AG04450 (cell line): ENCODE measurements around the gene PRR5L. TPM values are rescaled to one million over a fixed set of nuclear protein-coding genes. Genes with fewer than 3 reads are reported as not detected.

Experiments used
- CTCF ChIA-PET: fragments of 300-600, 350-600 bp; formaldehyde crosslinking; extraction: SDS; loops from one replicate; lab custom pipeline; 2022; ENCODE audit warnings: antibody characterized with exemption, inconsistent platforms; lab: Charles Lee
- POLR2A ChIA-PET: fragments of 350-600 bp; formaldehyde crosslinking; extraction: SDS; loops from one replicate; lab custom pipeline; 2021; ENCODE audit warnings: antibody characterized with exemption, inconsistent platforms; lab: Yijun Ruan, JAX
- DNase-seq: peaks from one replicate; pipeline ENCODE4 v3.0.0-alpha.2; 2011; ENCODE audit warnings: low read depth, low spot score
- H3K27ac ChIP-seq: one replicate; pipeline ENCODE4 v1.5.1; 2012; ENCODE audit warnings: low read depth, low read length, control low read depth
- H3K27me3 ChIP-seq: one replicate; pipeline ENCODE4 v1.6.0; 2012; ENCODE audit warnings: low read length; ENCODE audit not compliant: control insufficient read depth, insufficient read depth
- H3K4me3 ChIP-seq: 2 replicates; pipeline ENCODE4 v1.5.1; 2011; ENCODE audit warnings: mild to moderate bottlenecking, low read depth, low read length, control low read depth
- H3K9me3 ChIP-seq: 2 replicates; pipeline ENCODE4 v1.5.1; 2012; ENCODE audit warnings: low read length; ENCODE audit not compliant: control insufficient read depth, insufficient read depth
- polyA plus RNA-seq: library from polyadenylated mRNA; depleted of rRNA; stranded (reverse); fragments of >200 nt; gene quantifications from 2 replicates; pipeline ENCODE4 v1.2.3, GENCODE V29; 2011
- TF ChIP-seq, protein P1 (sequence below): IDR thresholded peaks from 2 replicates; pipeline ENCODE4 v1.5.1; 2011; ENCODE audit warnings: low read depth, low read length, control low read depth, inconsistent platforms

The PRR5L gene
- polyA plus RNA-seq, 1 experiment: 3.4 TPM

DNA sequence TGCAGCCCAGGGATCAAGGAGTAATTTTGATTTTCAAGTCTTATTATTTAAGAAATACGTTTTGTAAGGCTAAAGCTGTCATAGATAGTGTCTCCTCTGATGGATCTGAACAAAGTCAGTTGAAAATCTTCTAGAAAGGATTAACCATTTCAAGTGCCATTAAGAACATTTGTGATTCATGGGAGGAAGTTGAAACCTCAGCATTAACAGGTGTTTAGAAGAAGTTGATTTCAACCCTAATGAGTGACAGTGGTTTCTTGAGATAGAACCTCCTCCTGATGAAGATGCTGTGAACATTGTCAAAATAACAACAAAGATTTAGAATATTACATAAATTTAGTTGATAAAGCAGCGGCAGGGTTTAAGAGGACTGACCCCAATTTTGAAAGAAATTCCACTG lies 61.7 kb downstream of the PRR5L start:
- ChIA-PET POLR2A (no interaction called here), CTCF (no interaction called here)
- TF ChIP-seq, protein P1, sequence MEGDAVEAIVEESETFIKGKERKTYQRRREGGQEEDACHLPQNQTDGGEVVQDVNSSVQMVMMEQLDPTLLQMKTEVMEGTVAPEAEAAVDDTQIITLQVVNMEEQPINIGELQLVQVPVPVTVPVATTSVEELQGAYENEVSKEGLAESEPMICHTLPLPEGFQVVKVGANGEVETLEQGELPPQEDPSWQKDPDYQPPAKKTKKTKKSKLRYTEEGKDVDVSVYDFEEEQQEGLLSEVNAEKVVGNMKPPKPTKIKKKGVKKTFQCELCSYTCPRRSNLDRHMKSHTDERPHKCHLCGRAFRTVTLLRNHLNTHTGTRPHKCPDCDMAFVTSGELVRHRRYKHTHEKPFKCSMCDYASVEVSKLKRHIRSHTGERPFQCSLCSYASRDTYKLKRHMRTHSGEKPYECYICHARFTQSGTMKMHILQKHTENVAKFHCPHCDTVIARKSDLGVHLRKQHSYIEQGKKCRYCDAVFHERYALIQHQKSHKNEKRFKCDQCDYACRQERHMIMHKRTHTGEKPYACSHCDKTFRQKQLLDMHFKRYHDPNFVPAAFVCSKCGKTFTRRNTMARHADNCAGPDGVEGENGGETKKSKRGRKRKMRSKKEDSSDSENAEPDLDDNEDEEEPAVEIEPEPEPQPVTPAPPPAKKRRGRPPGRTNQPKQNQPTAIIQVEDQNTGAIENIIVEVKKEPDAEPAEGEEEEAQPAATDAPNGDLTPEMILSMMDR: no peak

DNA sequence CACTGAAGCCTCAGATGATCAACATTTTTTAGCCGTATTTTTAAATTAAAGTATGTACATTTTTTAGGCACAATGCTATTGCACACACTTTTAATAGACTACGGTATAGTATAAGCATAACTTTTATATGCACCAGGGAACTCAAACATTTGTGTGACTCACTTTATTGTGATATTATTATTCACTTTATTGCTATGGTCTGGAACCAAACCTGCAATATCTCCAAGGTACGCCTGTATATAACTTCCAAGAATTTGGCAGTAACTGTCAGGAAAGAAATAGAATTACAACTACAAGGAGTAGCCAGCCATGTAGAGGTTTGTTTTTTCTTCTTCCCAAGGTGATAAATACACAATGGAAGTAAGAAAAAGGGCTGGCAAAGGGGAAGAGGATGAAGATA lies 62.3 kb downstream of the PRR5L start:
- H3K9me3 ChIP-seq: no peaks in the 10 kb centered on the region
- H3K27me3 ChIP-seq: no peaks in the 10 kb centered on the region
- TF ChIP-seq, protein P1: no peak
- DNase-seq: no peak
- no peak overlapping the region for H3K4me3 ChIP-seq
- ChIA-PET CTCF (no interaction called here), POLR2A (no interaction called here)
- no peak overlapping the region for H3K27ac ChIP-seq

More for the DNA sequence above, 61.7 kb downstream of the PRR5L start:
- DNase-seq: no peak
- Histone ChIP-seq H3K27ac (no peak overlapping the region), H3K4me3 (no peak overlapping the region), H3K27me3 (no peaks in the 10 kb centered on the region), H3K9me3 (no peaks in the 10 kb centered on the region)

DNA sequence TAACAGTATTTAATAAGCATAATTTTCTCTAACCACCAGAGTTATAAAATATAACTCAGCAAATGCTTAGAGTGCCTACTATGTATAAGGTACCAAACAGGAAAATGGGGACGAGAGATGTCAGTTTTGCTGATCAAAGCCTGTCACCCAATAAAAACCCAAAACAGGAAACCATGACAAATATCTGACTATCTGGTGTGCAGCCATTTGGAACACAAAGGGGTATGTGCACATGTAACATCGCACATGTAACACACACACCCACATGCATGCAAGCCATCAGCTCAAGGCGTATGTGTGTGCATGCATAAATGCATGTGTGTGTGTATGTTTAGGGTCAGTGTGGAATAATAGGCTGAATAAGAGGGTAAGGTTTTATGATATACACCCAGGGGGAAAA lies 64.2 kb downstream of the PRR5L start:
- Histone ChIP-seq H3K27me3 (no peaks in the 10 kb centered on the region), H3K27ac (no peak overlapping the region), H3K4me3 (no peak overlapping the region), H3K9me3 (no peaks in the 10 kb centered on the region)
- DNase-seq: no peak
- ChIA-PET POLR2A (no interaction called here), CTCF (interaction anchor here (0.9 to 1.7 kb wide), 3 partner anchors 10 to 118 kb away, joined by 3 to 8 read pairs (median 3); no protein-coding TSS in a partner anchor)
- TF ChIP-seq, protein P1: no peak

DNA sequence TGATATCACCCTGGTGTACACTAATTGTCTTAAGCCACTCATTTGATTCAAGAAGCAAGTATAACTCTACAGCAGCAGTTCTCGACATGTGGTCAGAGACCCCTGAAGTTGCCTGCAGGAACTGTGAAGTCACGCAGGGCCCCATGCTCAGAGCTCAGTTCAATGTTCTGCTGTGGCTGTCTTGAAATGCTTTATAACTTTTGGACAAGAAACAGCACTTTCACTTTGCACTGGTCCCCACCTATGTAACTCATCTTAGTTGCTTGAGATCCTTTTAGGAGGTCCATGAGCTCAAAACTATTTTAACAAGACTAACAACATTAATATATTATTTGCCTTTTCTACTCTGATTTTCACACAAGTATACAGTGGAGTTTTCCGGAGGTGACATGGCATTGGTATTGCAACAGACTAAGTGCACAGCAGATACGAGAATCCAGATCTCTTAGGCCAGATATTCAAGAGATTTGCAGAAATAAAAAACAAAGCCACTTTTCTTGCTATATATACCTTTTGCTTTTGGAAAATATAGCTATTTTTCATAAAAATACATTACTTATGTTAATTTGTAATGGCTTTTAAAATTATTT lies 64.8 kb downstream of the PRR5L start:
- Histone ChIP-seq H3K9me3 (no peaks in the 10 kb centered on the region), H3K27me3 (no peaks in the 10 kb centered on the region), H3K27ac (no peak overlapping the region), H3K4me3 (no peak overlapping the region)
- ChIA-PET POLR2A (no interaction called here), CTCF (interaction anchor here (0.9 to 1.7 kb wide), 3 partner anchors 11 to 118 kb away, joined by 3 to 8 read pairs (median 3); no protein-coding TSS in a partner anchor)
- TF ChIP-seq, protein P1: no peak
- DNase-seq: no peak

DNA sequence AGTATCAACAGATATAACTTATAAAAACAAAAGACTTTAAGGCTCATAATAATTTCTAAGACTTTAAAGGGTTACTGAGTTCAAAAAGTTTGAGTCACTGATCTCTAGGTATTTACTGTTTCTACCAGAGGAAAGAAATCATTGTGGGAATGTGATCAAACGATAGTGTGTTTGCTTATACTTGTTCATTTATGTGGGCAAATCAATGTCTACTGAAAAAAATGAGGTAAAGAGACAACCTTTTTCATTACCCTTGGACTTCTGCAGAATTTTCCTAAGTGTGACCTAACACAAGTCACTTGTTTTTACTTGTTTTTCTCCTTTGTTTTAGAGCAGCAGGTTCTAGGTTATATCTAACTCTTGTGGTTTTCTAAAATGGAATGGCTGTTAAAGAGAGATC lies 65.4 kb downstream of the PRR5L start:
- Histone ChIP-seq H3K9me3 (no peaks in the 10 kb centered on the region), H3K27ac (peak overlapping the region; percentile 63), H3K4me3 (peak overlapping the region; percentile 1; the same call in 1 of the 2 replicates), H3K27me3 (no peaks in the 10 kb centered on the region)
- ChIA-PET POLR2A (no interaction called here), CTCF (interaction anchor here (0.9 to 1.7 kb wide), 3 partner anchors 11 to 117 kb away, joined by 3 to 8 read pairs (median 3); no protein-coding TSS in a partner anchor)
- TF ChIP-seq, protein P1: no peak
- no peak for DNase-seq
